SU-DHL-6 (cell line): ENCODE measurements around the gene IGSF21.

ENCODE experiments used
- CTCF ChIP-seq: fragments of 200-600 bp; sonication (generic); IDR thresholded peaks from one replicate; pipeline ENCODE4 v1.5.1; 2017; ENCODE audit warnings: antibody characterized with exemption, mild to moderate bottlenecking, low read length, moderate library complexity; ENCODE audit not compliant: insufficient read depth, poor library complexity, severe bottlenecking
- EZH2phosphoT487 ChIP-seq: fragments of 200-600 bp; sonication (generic), shearing (Covaris generic); conservative IDR thresholded peaks from 2 replicates; pipeline ENCODE4 v1.6.1; 2018; ENCODE audit warnings: mild to moderate bottlenecking, antibody characterized with exemption, low read length, moderate library complexity, mixed read lengths

- TF ChIP-seq CTCF (no peak), EZH2phosphoT487 (no peak)
These were observed 199.8 kb downstream of the IGSF21 start for GRCh38 chr1:18307329-18307898.
